Stimulated activated effector memory CD8-positive, alpha-beta T cell treated with anti-CD3 and anti-CD28 coated beads, Interleukin-12 subunit alpha, Interleukin-12 subunit beta, amount 100 ng/mL, for 72 hours (primary cell): ENCODE data around the gene ZWINT.

ENCODE experiments used
- ATAC-seq: fragments of 150-1000 bp; cut with Tn5 transposase; 2 replicates; pipeline ENCODE4 v1.10.0; 2021
- DNase-seq, 2 donors: peaks; one replicate each; pipeline ENCODE4 v3.0.0; 2021 to 2022; ENCODE audit warnings: low spot score in 2 of 2
- H3K27ac Mint-ChIP-seq: one replicate; pipeline ENCODE4 v1.8.0; 2022; ENCODE audit warnings: mild to moderate bottlenecking, mixed read lengths
- H3K36me3 Mint-ChIP-seq: one replicate; pipeline ENCODE4 v1.8.0; 2022; ENCODE audit warnings: mild to moderate bottlenecking, mixed read lengths
- H3K4me1 Mint-ChIP-seq: one replicate; pipeline ENCODE4 v1.8.0; 2022; ENCODE audit warnings: mixed read lengths
- H3K4me3 Mint-ChIP-seq: one replicate; pipeline ENCODE4 v1.8.0; 2022; ENCODE audit warnings: mild to moderate bottlenecking, mixed read lengths
- H3K9me3 Mint-ChIP-seq: one replicate; pipeline ENCODE4 v1.8.0; 2022; ENCODE audit warnings: mixed read lengths

Gene ZWINT, protein sequence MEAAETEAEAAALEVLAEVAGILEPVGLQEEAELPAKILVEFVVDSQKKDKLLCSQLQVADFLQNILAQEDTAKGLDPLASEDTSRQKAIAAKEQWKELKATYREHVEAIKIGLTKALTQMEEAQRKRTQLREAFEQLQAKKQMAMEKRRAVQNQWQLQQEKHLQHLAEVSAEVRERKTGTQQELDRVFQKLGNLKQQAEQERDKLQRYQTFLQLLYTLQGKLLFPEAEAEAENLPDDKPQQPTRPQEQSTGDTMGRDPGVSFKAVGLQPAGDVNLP

GRCh38 chr10:56360967-56361612, at the start of gene ZWINT:
ZWINT (minus strand) TSS chr10:56361259; CDS start chr10:56361236, 23 bp downstream.
- Mint-ChIP-seq H3K36me3 (peaks cover 48% of the 10 kb centered on the region), H3K4me1 (peaks cover 33% of the 10 kb centered on the region), H3K9me3 (no peaks in the 10 kb centered on the region), H3K4me3 (peak within 1 kb of the TSS; percentile 78), H3K27ac (peak within 1 kb of the TSS; percentile 84)
- DNase-seq (peak; percentile 83 to 94), ATAC-seq (peak; percentile 96)

DNA sequence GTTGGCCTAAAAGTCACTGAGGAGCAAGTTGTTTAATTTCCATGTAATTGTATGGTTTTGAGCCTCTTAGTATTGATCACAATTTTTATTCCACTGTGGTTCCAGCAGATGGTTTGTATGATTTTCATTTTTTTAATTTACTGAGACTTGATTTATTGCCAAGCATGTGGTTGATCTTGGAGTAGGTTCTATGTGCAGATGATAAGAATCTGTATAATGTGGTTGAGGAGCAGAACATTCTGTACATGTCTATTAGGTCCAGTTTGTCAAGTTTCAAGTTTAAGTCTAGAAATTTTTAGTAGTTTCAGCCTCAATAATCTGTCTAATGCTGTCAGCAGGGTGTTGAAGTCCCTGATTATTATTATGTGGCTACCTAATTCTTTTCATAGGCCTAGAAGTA, 22.7 kb upstream of the ZWINT start:
- Mint-ChIP-seq H3K27ac (no peak overlapping the region), H3K9me3 (peaks cover 2% of the 10 kb centered on the region), H3K4me3 (no peak overlapping the region), H3K4me1 (no peaks in the 10 kb centered on the region), H3K36me3 (no peaks in the 10 kb centered on the region)
- DNase-seq (no peak), ATAC-seq (no peak)

DNA sequence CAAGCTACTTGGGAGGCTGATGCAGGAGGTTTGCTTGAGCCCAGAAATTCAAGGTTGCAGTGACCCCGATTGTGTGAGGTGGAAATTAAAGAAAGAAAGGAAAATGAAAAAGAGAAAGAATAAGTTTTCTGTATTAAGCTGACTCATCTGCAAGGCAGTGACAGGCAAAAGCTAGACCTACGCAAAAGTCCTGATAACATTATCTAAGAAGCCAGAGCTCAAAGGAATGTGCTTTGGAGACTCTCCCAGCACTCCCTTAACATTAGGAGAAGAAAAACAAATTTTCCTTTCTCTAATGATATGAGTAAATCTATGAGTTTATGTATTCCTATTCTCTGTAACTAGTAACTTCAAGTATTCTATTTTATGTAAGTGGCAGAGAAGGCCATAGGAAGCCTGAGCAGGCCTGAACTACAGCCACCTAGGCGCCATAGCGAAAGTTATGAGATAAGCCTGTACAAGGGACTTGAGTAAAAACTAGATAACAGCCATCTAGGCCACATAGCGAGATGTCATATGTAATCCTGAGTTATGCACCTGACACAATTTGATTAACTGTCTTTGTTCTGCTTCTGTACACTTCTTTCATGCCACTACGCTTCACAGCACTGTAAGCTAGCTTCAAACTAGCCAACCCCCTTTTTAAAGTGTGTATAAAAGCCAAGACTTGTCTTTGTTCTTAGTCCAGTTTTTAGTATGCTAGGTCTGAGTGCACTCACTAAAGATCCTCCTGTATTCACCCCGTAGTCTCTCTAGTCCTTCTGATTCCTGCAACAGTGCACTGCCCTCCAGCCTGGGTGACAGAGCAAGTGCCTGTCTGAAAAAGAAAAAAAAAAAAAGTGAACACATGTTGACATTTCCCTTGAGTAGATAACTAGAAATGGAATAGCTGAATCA, 9.4 kb upstream of the ZWINT start:
- Mint-ChIP-seq H3K4me1 (no peaks in the 10 kb centered on the region), H3K27ac (no peak overlapping the region), H3K4me3 (no peak overlapping the region), H3K36me3 (no peaks in the 10 kb centered on the region), H3K9me3 (peaks cover 4% of the 10 kb centered on the region)
- DNase-seq (no peak), ATAC-seq (no peak)

GRCh38 chr10:56360583-56360966, 484 bp downstream of the ZWINT start:
- Mint-ChIP-seq H3K27ac (peak overlapping the region; percentile 84), H3K4me3 (peak overlapping the region; percentile 78), H3K9me3 (no peaks in the 10 kb centered on the region), H3K4me1 (peaks cover 33% of the 10 kb centered on the region), H3K36me3 (peaks cover 51% of the 10 kb centered on the region)
- DNase-seq = no peak
- ATAC-seq = no peak

DNA sequence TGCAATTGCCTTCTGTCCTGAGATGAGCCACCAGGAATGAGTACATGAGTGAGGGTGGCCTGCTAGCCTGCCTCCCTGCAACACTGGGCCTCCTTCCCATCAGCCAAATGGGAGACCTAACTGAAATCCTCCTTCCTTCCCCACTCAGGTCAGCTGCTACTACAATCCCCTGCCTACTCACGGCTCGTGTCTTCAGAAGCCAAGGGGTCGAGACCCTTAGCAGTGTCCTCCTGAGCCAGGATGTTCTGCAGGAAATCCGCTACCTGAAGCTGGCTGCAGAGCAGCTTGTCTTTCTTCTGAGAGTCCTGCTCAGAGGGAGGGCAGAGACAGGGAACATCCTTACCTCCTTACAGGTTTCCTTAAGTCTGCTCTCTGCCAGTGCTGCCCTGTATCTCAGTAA, 1.2 kb downstream of the ZWINT start:
- no peak for ATAC-seq
- Mint-ChIP-seq H3K9me3 (no peaks in the 10 kb centered on the region), H3K4me3 (peak overlapping the region; percentile 78), H3K36me3 (peaks cover 58% of the 10 kb centered on the region), H3K27ac (peak overlapping the region; percentile 84), H3K4me1 (peaks cover 33% of the 10 kb centered on the region)
- no peak for DNase-seq

DNA sequence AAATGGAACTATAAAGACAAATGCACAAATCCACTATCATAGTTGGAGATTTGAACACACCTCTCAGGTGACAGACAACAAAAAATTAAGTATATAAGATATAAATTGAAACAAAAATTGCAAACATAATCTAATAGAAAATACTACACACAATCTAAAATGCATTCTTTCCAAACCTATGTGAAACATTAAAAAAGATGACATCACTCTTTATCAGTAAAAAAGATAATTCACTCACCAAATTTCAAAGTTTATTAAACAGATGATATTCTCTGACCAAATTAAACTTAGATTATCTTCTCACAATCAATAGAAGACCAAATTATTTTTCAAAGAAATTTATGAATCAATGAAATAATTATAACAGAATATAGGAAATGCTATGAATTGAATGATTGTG, 4.0 kb downstream of the ZWINT start:
- Mint-ChIP-seq H3K36me3 (peaks cover 68% of the 10 kb centered on the region), H3K4me1 (peaks cover 33% of the 10 kb centered on the region), H3K9me3 (no peaks in the 10 kb centered on the region), H3K4me3 (no peak overlapping the region), H3K27ac (no peak overlapping the region)
- no peak for ATAC-seq
- no peak for DNase-seq

GRCh38 chr10:56351909-56352630, 9.0 kb downstream of the ZWINT start:
- no peak for DNase-seq
- H3K4me1 Mint-ChIP-seq = no peaks in the 10 kb centered on the region
- no peak for ATAC-seq
- H3K4me3 Mint-ChIP-seq = no peak overlapping the region
- no peaks in the 10 kb centered on the region for H3K9me3 Mint-ChIP-seq
- H3K27ac Mint-ChIP-seq = no peak overlapping the region
- H3K36me3 Mint-ChIP-seq = peaks cover 28% of the 10 kb centered on the region

DNA sequence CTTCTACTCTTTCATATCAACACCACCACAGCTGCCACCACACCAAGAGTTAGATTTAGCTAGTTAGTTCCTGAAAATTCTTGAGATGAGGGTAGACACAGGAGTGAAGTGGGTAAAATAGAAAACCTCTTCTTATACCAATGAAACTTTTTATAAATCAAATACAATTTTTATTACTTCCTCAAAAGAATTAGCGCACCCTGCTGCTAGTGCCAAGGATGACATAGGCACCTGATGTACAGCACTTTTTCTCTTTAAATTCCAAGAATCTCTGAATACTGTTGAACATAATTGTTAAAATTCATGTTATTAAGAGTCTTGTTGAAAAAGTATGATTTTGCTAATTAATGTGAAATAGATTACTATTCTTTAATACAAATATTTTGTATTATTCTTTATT, 11.4 kb downstream of the ZWINT start:
- Mint-ChIP-seq H3K27ac (no peak overlapping the region), H3K36me3 (peaks cover 8% of the 10 kb centered on the region), H3K9me3 (no peaks in the 10 kb centered on the region), H3K4me1 (no peaks in the 10 kb centered on the region), H3K4me3 (no peak overlapping the region)
- ATAC-seq (no peak), DNase-seq (no peak)

DNA sequence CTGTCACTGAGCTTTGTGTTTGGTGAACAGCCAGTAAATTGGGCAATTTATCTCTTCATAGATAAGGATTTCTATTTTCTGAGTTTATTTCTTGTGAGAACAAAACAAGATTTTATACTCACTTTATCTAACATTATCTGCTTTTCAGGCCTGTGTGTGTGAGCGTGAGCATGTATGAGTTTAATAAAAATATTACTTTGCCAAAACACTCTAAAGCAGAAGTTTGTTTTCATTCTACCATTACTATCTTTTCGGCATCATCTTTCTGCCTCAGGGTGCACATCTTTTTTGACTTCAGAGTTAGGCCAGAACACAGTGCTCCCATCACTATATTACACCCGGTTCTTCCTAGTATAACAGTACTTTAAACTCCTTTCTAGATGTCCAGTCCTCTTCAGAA, 13.0 kb downstream of the ZWINT start:
- Mint-ChIP-seq H3K9me3 (no peaks in the 10 kb centered on the region), H3K36me3 (no peaks in the 10 kb centered on the region), H3K4me3 (no peak overlapping the region), H3K27ac (no peak overlapping the region), H3K4me1 (no peaks in the 10 kb centered on the region)
- no peak for ATAC-seq
- DNase-seq = no peak

- no peaks in the 10 kb centered on the region for H3K4me1 Mint-ChIP-seq
- H3K4me3 Mint-ChIP-seq = no peak overlapping the region
- H3K27ac Mint-ChIP-seq = no peak overlapping the region
- ATAC-seq (no peak), DNase-seq (no peak)
- H3K36me3 Mint-ChIP-seq = no peaks in the 10 kb centered on the region
- H3K9me3 Mint-ChIP-seq = no peaks in the 10 kb centered on the region
Measured at GRCh38 chr10:56346845-56347415, 14.1 kb downstream of the ZWINT start.

- H3K4me1 Mint-ChIP-seq = no peaks in the 10 kb centered on the region
- no peaks in the 10 kb centered on the region for H3K36me3 Mint-ChIP-seq
- H3K4me3 Mint-ChIP-seq = no peak overlapping the region
- no peak overlapping the region for H3K27ac Mint-ChIP-seq
- ATAC-seq (no peak), DNase-seq (no peak)
- H3K9me3 Mint-ChIP-seq = peaks cover 4% of the 10 kb centered on the region
Measured at GRCh38 chr10:56341612-56342011, 19.4 kb downstream of the ZWINT start.

DNA sequence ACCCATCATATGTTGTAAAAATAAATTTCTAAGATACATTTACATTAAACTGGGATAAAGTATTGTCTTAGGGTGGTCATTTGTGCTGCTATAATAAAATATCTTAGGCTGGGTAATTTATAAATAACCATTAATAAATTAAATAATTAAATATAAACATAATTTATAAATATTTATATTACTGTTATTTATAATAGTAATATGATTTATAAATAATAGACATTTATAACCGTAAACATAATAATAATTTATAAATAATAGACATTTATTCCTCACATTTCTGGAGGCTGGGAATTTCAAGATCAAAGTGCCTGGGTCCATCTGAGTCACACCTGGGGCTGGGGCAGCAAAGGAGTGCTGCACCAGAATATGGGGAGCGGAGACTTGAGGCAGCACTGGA, 31.1 kb downstream of the ZWINT start:
- Mint-ChIP-seq H3K4me1 (no peaks in the 10 kb centered on the region), H3K36me3 (no peaks in the 10 kb centered on the region), H3K9me3 (no peaks in the 10 kb centered on the region), H3K4me3 (no peak overlapping the region), H3K27ac (no peak overlapping the region)
- DNase-seq = no peak
- no peak for ATAC-seq

DNA sequence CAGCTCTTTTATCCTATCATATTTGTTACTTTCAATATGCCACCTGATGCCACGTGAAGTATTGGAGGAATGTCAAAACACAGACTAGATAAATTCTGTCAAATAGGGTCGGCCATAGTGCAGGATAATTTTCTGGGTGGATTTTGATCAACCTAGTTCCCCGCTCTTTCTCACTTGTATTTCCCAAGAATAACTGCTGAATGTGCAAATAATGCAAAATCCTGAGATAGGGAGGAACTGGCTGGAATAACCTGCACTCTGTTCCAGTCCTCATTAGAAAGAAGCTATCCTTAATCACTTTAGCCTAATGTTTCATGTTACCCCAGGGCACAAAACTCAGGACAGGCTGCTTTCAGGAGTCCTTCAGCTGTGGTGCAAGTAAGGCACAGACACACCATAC, 33.9 kb downstream of the ZWINT start:
- Mint-ChIP-seq H3K9me3 (peaks cover 5% of the 10 kb centered on the region), H3K36me3 (no peaks in the 10 kb centered on the region), H3K27ac (no peak overlapping the region), H3K4me1 (no peaks in the 10 kb centered on the region), H3K4me3 (no peak overlapping the region)
- ATAC-seq (no peak), DNase-seq (no peak)

GRCh38 chr10:56319386-56319785, 41.7 kb downstream of the ZWINT start:
- ATAC-seq (no peak), DNase-seq (no peak)
- Mint-ChIP-seq H3K9me3 (peaks cover 8% of the 10 kb centered on the region), H3K36me3 (no peaks in the 10 kb centered on the region), H3K27ac (no peak overlapping the region), H3K4me1 (no peaks in the 10 kb centered on the region), H3K4me3 (no peak overlapping the region)

GRCh38 chr10:56318816-56319215, 42.2 kb downstream of the ZWINT start:
- Mint-ChIP-seq H3K4me1 (no peaks in the 10 kb centered on the region), H3K27ac (no peak overlapping the region), H3K36me3 (no peaks in the 10 kb centered on the region), H3K9me3 (peaks cover 8% of the 10 kb centered on the region), H3K4me3 (no peak overlapping the region)
- no peak for DNase-seq
- no peak for ATAC-seq
